HL-60 (cell line): ENCODE results near the gene IL22RA1.

ENCODE experiments used
- GABPA ChIP-seq: IDR thresholded peaks from 2 replicates; pipeline ENCODE4 v1.6.1; 2012; ENCODE audit warnings: low read depth
- POLR2AphosphoS5 ChIP-seq: IDR thresholded peaks from 2 replicates; pipeline ENCODE4 v1.6.1; 2012; ENCODE audit warnings: low read depth
- SPI1 ChIP-seq: IDR thresholded peaks from 2 replicates; pipeline ENCODE4 v1.6.1; 2012; ENCODE audit warnings: low read depth, mild to moderate bottlenecking, borderline replicate concordance
- TF ChIP-seq, protein P1 (sequence below): IDR thresholded peaks from one replicate; pipeline ENCODE4 v1.5.1; 2011; ENCODE audit warnings: low read length, control low read depth, inconsistent platforms; ENCODE audit not compliant: insufficient read depth
- TF ChIP-seq, protein P2 (sequence below): IDR thresholded peaks from 2 replicates; pipeline ENCODE4 v1.6.1; 2012; ENCODE audit warnings: low read depth; ENCODE audit not compliant: insufficient replicate concordance

DNA sequence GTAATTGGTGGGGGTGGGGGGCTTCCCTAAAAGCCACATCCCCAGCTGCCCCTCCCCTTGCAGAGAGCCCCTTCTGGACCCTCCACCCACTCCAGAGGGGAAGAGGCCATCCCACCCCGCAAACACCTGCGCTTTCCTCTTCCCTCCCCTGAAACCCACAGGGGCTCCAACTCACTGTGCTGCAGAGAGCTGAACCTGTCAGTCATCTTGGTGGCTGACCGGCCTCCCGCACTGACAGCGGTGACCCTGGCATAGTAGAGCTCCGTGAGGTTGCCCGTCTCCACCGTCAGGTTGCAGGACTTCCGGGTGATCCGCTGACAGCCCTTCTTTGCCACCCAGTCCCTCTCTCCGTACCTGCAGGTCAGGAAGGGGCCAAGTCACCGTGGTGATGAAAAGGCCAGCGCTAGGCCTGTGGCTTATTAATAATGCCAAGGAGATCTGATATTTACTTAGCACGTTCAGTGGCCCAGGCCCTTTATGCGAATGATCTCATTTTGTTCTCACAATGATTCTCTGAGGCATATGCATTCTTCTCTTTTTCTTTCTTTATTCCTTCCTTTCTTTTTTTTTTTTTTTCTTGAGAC, 5.9 kb downstream of the IL22RA1 start:
- TF ChIP-seq, protein P1, sequence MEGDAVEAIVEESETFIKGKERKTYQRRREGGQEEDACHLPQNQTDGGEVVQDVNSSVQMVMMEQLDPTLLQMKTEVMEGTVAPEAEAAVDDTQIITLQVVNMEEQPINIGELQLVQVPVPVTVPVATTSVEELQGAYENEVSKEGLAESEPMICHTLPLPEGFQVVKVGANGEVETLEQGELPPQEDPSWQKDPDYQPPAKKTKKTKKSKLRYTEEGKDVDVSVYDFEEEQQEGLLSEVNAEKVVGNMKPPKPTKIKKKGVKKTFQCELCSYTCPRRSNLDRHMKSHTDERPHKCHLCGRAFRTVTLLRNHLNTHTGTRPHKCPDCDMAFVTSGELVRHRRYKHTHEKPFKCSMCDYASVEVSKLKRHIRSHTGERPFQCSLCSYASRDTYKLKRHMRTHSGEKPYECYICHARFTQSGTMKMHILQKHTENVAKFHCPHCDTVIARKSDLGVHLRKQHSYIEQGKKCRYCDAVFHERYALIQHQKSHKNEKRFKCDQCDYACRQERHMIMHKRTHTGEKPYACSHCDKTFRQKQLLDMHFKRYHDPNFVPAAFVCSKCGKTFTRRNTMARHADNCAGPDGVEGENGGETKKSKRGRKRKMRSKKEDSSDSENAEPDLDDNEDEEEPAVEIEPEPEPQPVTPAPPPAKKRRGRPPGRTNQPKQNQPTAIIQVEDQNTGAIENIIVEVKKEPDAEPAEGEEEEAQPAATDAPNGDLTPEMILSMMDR: no peak
- TF ChIP-seq POLR2AphosphoS5 (no peak), GABPA (no peak), SPI1 (no peak)
- TF ChIP-seq, protein P2, sequence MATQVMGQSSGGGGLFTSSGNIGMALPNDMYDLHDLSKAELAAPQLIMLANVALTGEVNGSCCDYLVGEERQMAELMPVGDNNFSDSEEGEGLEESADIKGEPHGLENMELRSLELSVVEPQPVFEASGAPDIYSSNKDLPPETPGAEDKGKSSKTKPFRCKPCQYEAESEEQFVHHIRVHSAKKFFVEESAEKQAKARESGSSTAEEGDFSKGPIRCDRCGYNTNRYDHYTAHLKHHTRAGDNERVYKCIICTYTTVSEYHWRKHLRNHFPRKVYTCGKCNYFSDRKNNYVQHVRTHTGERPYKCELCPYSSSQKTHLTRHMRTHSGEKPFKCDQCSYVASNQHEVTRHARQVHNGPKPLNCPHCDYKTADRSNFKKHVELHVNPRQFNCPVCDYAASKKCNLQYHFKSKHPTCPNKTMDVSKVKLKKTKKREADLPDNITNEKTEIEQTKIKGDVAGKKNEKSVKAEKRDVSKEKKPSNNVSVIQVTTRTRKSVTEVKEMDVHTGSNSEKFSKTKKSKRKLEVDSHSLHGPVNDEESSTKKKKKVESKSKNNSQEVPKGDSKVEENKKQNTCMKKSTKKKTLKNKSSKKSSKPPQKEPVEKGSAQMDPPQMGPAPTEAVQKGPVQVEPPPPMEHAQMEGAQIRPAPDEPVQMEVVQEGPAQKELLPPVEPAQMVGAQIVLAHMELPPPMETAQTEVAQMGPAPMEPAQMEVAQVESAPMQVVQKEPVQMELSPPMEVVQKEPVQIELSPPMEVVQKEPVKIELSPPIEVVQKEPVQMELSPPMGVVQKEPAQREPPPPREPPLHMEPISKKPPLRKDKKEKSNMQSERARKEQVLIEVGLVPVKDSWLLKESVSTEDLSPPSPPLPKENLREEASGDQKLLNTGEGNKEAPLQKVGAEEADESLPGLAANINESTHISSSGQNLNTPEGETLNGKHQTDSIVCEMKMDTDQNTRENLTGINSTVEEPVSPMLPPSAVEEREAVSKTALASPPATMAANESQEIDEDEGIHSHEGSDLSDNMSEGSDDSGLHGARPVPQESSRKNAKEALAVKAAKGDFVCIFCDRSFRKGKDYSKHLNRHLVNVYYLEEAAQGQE: no peak
